GM21717 (cell line): Measurements from ENCODE around the gene NDRG4.
A peak's percentile ranks its signal among the peaks of the same experiment; 100 is the strongest.

ENCODE experiments used
- ATAC-seq: cut with Tn5 transposase; IDR thresholded peaks from one replicate; pipeline ENCODE4 v1.9.1; 2021; ENCODE audit warnings: mild to moderate bottlenecking, moderate library complexity; ENCODE audit not compliant: unreplicated experiment

NDRG4 gene

DNA sequence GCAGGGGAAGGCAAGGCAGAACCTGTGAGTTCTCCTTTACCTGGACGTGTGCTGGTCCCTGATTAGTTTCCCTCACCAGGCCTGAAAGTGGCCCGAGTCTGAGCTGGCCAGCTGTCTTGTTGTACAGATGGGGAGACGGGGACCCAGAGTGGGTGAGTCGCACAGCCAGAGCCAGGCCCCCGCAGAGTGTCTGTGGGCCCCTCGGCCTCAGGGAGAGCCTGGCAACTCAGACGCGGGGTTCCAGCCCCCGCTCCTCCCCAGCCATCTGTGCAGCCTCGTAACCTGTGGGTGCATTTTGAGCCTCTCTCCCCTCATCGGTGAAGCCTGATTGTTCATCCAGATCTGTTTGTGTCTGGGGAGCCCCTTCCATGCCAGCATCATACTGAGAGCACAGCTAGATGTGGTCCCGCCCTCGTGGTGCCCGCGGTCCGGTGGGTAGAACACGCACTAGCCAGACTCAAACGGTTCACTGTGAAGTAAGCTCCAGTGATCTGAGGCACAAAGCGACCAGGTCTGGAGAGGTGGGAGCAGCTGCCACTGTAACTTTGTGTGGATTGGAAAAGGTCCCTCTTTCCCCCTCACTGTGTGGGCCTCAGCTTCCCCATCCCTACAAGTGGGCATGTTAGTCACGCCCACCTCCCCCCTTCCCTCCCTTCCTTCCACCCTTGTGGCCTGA lies 6.0 kb upstream of the NDRG4 start:
- ATAC-seq = no peak

DNA sequence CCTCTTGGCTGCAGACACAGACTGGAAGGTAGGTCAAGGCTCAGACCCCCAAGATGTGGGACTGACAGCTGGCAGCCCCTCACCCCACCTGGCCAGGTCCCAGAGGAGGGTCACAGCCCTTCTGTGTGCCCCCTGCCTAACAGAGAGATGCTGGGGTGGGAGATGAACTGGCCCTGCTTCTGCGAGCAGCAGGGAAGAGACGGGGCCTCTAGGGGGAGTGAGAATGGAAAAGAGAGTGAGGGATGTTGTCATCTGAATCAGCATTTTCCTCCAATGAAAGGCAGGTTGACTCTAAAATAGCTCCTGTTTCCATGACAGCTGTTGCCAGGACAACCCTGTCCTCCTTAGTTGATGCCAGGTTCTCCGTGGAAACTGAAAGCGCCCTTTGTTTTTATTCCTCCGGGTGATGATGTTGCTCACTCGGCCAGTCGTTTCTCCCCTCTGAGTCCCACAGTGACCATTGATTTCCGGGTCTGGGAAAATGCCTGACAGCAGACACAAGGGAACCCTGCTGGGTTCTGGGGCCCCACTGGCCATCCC lies 4.9 kb upstream of the NDRG4 start:
- ATAC-seq = peak; percentile 55

DNA sequence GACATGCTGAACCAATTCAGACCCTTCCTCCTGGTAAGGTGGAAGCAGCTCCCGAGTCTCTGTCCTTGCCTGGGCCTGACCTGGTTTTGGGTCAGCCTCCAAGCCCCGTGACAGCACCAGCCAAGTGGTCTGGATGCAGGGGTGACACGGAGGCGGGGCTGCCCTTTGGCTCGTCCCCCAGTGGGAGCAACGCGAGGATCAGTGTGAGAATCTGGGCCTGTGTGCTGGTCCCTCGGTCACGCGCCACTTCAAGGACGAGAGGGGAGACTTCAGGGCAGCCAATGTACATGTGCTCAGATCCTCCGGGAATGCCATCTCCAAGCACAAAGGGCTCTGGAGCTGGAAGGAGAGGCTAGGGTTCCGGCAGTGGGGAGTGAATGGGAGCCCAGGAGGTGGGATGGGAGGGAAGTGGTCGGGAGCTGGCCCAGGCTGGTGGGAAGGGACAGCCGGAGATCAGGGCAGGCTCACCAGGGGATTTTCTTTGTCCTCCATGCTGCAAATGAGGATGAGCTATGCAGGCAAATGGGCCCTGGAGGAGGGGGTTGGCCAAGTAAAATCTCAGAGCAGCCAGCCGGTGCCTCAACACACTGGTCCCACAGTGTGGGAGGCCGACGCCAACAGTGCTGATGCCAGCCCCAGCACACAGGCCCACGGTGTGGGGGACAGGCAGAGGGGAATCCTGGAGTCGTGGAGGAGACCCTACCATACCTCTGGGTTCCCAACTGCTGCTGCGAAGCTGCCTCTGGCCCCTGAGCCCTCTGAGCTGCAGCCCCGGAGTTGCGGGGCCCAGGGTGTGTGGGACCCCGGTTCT lies 4.2 kb upstream of the NDRG4 start:
- no peak for ATAC-seq

DNA sequence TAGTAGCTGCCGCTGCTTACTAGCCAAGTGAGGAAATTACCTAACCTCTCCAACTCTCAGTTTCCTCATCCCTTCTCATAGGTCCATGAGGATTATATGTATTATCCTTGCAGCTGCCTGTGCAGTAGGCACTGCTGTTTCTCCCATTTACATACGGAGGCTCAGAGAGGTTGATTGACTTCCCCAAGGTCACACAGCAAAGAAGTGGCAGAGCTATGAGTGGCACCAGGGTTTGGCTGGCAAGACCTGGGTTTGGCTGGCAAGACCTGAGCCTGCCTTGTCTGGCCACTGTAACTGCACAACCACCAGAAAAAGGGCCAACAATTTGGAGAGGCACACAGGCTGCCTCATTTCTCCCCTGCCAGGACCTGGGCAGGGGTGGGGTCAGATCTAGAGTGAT lies 2.5 kb upstream of the NDRG4 start:
- no peak for ATAC-seq

DNA sequence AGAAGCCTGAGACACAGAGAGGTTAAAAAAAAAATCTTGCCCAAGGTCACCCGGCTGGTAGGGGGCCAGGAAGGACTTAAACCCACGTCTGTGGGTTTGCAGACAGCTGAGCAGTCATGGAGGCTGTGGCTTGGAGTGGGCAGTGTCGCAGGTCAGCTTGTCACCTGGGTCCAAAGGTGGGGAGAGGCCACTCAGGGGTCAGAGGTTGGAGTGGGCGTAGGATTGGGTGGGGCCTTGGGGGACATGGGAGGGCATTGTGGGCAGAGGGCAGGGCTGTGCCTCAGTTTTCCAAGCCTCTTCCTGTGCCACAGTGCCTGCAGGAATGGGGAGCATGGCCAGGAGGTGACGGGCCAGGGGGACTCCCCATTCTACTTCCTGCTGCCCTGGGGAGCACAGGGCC lies 2.0 kb upstream of the NDRG4 start:
- no peak for ATAC-seq

DNA sequence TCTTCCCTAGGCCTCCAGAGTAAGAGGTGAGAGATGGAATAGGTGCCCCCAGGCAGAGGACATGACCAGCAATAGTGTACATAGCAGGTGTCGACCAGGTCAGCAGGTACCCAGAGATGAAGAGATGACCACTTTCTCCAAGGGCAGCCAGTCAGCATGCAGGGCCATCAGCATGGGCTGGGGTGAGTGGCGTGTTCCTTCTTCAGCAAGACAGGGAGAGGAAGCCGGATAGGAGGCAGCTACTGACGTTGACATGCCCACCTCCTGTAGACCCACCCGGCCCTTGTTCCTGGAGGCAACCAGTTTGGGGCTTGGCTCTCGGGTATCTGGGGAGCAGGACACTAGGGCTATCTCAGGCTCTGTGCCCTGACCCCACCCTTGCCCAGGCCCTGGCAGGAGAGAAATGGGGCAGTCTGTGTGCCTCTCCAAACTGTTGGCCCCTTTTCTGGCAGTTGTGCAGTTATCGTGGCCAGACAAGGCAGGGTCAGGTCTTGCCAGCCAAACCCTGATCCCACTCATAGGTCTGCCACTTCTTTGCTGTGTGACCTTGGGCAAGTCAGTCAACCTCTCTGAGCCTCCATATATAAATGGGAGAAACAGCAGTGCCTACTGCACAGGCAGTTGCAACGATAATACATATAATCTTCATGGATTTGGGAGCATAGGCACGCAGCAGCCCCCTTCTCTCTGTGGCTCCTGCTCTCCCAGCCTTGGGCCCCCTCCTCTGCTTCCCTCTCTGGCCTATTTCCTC lies 1.4 kb upstream of the NDRG4 start:
- no peak for ATAC-seq

DNA sequence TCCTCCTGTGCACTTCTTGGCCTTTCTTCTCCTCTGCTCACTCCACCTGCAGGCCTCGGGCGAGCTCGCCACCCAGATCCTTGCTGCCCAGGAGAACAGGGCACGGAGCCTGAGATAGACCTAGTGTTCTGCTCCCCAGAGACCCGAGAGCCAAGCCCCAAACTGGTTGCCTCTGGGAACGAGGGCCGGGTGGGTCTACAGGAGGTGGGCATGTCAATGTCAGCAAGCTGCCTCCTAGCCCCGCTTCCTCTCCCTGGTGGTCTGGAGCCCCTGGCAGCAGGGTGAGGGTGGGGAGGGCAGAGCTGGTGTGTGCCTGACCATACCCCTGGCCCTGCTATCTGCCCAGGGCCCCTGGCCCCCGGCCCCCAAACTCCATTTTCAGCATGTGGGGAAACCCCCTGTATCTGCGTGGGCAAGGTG lies 841 bp upstream of the NDRG4 start:
- no peak for ATAC-seq

DNA sequence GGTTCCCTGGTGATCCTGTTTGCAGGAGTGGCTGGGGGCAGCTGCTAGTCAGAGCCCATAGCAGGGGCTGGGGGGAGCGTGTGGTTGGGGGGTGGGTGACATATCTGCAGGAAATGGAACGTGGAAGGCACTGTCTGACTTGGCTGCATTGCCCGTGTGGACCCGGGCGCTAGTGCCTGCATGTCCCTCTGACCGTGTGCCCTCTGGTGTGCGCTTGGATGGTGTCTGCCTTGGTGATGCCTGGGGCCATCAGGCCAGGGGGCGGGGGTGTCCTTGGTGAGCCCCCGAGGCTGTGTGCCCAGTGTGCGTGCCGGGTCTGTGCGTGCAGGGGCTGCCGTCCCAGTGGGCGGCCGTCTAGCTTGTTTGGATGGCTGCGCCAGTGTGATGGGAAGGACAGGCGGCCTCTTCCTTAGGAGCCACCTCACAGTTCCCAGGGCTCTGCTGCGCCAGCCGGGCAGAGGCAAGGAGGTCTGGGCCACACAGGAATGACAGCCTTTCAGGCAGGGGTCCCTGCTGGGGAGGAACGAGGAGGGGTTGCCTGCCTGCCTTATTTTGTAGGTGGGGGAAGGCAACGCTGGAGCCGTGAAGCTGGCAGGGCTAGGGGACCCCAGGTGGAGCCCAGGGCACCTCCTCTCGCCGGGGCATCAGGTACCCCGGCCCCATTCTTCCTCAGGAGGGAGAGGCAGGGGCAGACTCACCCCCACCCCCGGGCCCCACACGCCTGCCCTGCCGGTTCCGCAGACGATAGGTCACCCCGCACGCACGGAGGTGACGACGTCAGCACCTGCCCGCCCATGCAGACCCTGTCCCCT lies 693 bp downstream of the NDRG4 start:
- no peak for ATAC-seq

DNA sequence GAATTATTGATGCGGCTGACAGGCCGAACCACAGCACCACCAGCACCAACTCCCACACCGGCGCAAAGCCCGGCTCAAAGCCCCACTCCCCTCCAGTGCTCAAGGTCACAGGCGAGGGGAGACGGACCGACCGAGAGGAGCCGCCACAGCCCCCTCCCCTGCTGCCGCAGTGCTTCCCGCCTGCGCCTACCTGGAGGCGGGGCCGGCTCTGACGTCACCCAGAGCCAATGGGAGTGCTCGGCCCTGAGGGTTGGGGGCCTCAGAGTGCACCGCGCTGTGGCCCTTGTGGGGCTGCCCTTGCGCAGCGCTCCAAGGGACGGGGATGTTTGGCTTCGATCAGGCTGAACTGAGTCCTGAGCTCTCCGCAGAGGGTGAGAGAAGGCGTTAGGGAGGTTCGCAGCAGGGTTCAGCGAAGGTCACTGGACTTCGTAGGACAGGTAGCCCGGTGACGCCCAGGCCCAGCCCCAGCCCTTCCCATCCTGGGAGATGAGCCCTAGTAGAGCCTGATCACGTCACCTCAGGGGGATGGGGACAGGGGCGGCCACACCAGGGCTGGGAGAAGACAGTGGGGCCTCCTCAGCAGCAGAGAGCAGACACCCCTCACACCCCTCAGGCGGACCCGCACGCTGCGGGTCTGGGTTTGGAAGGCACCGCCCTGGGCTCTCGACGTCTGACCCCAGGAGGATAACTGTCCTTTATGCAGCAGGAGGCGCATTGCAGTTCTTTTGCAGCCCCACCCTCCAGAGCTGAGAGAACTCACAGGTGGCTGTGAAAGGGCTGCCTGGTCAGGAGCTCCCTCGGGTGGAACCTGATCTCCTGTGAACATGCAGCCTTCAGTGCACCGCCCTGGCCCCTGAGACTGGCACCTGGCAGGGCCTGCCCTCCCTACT lies 1.5 kb downstream of the NDRG4 start:
- ATAC-seq = no peak

DNA sequence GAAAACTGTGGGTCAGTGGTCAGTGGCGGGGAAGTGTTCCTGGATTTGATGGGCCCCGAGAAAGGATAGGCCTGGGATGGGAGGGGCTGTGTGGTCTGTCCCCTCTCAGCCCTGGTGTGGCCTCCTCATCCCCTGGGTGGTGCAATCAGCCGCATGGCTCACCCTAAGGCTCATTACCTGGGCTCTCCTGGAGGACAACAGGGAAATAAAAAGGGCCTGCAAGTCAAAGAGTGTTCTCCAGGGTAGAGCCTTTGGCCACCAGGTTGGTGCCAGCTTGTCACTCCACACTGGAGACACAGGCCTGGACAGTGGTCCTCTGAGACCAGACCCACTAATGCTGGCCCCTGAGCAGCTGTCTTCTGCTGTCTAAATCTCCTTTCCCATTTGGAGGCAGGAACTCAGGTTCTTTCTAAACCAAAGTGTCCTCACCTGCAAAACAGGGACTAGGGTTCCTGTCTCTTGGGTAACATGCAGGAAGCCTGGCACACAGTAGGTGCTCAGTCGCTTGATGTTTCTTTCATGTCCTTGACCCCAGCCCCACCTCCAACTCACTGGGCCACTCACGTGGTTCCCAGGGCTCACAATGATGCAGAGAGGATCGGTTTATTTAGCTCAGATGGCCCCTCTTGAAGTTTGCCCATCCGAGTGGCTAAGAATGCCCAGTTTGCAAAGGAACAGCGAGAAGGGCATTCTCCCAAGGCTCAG lies 2.4 kb downstream of the NDRG4 start:
- ATAC-seq = no peak

DNA sequence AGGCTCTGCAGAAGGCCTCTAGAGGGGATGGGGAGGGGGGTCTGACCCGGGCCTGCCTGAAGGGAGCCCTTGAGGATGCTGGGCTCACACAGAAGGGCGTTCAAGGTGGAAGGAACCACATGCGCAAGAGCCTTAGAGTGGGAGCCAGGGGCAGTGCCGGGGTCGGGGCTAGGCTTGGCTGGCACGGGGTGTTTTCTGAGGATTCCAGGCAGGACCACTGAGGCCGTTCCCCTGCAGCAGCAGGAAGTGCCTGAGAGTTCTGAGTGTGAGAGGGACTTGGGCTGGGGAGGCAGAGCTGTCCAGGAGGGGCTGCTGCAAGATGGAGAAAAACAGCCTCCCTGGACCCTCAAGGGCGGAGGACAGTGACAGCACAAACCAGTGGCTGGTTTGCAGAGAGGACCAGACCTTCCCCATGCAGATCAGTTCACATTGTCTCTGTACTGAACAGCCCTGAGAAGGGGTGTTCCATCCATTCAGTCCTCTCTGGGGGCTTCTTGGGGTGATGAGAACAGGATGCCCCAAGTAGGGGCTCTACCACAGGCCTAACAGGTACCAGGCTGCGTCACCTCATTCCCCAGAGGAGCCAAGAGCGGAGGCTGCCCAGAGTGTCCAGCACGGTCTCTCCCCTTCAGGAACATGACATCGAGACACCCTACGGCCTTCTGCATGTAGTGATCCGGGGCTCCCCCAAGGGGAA lies 3.4 kb downstream of the NDRG4 start:
- ATAC-seq = no peak

DNA sequence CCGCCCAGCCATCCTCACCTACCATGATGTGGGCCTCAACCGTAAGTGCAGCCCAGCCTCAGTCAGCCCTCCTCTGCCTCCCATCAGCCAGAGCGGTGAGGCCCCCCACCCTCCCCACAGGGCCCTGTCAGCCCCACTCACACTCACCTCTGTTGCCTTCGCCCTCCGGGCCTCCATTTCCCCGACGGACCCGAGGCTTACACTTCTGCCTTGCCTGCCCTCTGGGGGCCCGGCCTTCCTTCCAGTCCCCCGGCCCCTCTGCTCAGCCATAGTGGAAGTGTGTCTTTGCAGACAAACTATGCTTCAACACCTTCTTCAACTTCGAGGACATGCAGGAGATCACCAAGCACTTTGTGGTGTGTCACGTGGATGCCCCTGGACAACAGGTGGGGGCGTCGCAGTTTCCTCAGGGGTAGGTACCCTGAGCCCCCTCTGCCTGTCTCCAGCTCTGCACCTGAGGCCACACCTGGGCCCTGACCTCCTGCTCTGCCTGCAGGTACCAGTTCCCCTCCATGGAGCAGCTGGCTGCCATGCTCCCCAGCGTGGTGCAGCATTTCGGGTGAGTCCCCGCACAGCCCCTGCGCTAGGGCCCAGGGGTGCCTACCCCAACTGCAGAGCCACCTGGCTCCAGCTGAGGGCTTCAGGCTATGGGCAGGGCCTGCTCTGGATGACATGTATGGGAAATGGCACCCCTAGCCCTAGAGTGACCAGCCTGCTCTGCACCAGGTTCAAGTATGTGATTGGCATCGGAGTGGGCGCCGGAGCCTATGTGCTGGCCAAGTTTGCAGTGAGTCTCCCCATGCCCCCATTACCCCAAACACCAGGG lies 4.1 kb downstream of the NDRG4 start:
- ATAC-seq = no peak

DNA sequence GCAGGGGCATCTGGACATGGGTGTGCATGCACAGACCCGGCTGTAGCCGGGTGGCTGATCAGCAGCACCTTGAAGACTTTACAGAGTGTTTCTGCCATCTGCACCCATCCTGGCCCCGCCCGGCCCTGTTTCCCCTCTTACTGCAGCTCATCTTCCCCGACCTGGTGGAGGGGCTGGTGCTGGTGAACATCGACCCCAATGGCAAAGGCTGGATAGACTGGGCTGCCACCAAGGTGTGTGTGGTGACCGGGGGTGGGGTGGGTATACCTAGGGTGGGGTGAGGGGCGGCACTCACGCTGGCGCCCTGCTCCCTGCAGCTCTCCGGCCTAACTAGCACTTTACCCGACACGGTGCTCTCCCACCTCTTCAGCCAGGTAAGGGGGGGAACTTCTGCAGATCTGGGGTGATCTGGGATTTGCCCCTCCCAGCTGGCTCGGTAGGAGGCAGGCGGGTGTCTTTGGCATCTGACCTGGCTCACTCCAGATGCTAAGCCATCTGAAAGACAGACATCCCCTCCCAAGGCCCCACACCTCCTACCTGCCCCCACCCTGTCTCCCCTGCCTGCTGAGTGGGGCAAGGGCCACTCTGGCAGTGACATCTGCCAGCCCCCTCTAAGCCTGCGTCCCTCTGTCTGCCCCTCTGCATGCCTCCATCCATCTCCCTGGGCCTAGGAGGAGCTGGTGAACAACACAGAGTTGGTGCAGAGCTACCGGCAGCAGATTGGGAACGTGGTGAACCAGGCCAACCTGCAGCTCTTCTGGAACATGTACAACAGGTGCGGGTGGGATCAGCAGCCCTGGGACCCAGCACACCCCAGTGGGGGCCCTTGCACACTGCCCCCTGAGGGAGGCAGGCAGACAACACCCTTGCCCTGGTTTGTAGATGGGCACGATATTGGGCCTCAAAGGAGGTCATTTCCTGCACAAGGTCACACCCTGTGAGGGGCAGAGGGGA lies 6.6 kb downstream of the NDRG4 start:
- ATAC-seq = no peak

DNA sequence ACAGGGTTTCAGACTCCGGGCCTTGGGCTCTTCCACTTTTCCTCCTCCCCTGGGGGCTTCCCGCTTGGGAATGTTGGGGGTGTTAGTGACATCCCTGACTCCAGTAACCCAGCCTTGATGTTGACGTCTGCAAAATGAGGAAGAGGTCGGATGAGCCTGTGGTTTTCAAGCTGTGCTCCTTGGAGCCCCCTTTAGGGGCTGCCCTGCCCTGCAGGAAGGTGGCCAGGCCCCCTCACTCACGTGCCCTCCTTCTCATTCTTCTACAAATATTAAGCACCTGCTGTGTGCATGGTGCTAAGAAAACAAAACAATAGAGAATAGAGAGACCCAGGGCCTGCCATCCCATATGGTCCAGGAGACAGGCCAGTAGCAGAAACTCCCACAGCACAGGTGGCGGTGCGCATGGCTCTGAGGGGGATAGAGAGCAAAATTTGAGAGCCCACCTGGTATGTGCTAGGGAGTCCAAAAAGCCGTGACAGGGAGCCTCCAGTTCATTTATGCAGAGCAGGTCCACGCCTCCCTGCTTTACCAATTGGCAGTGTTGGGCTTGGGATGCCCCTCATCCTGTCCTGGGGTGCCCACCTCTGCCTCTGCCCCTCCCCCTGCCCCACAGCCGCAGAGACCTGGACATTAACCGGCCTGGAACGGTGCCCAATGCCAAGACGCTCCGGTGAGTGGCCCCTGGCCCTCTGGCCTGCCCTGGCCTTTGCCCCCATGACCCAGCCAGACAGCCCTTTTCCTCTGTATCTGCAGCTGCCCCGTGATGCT lies 7.4 kb downstream of the NDRG4 start:
- no peak for ATAC-seq

DNA sequence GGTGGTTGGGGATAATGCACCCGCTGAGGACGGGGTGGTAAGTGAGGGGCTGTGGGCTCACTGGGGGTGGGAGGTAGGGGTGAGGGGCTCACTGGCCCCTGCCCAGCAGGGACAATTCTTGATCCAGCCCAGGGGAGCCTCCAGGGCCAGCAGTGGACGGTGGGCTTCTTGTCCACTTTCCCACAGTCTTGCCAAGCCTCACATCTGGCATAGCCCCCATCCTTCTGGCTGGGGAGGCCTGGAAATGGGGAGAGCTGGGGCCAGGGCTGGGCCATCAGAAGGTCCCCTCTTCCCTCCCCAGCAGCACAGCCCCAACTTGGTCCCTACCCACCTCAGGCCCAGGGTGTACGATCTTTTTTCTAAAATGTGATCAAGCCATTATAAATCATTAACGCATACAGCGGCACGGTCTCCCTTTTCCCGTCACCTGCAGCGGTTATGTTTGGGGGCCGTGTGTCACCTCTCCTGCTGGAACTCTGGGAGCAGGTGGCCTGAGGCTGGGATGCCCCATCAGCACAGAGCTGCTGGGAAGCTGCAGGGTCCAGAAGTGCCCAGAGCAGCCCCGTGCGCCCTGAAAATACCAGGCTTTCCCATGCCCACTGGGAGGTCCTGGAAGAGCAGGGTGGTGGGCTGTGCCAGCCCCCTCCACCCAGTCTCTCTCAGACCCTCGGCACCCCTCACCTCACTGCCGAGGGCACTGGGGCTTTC lies 8.2 kb downstream of the NDRG4 start:
- ATAC-seq = no peak
